Amniotic epithelial cell (primary cell): ENCODE results near the gene FBXO31.
A peak's percentile ranks its signal among the peaks of the same experiment; 100 is the strongest.
"Not testable (repeated sequence)": the region's sequence is repeated elsewhere in the genome, so short reads cannot be mapped to it uniquely, and the experiment has no call there.

Source experiments
- DNase-seq: peaks from one replicate; pipeline ENCODE4 v3.0.0-alpha.2; 2010; ENCODE audit warnings: low read depth

FBXO31 gene

GRCh38 chr16:87362828-87363559 is 20.6 kb downstream of the FBXO31 start:
- not testable (repeated sequence) for DNase-seq

- DNase-seq = no peak
These were observed 21.5 kb downstream of the FBXO31 start for GRCh38 chr16:87361916-87362619.

- DNase-seq = no peak
These were observed 22.5 kb downstream of the FBXO31 start for GRCh38 chr16:87360862-87361610.

- DNase-seq = no peak
These were observed 24.5 kb downstream of the FBXO31 start for GRCh38 chr16:87359121-87359520.

- DNase-seq = no peak
These were observed 24.9 kb downstream of the FBXO31 start for GRCh38 chr16:87358696-87359095.

GRCh38 chr16:87358250-87358649 is 25.3 kb downstream of the FBXO31 start:
- DNase-seq = no peak

GRCh38 chr16:87356491-87356853 is 27.1 kb downstream of the FBXO31 start:
- no peak for DNase-seq

- no peak for DNase-seq
These were observed 30.0 kb downstream of the FBXO31 start for GRCh38 chr16:87353613-87354012.

GRCh38 chr16:87352818-87353217 is 30.8 kb downstream of the FBXO31 start:
- DNase-seq = no peak

- peak; percentile 3 for DNase-seq
These were observed 32.3 kb downstream of the FBXO31 start for GRCh38 chr16:87351320-87351698.

- no peak for DNase-seq
These were observed 32.8 kb downstream of the FBXO31 start for GRCh38 chr16:87350681-87351319.

GRCh38 chr16:87350031-87350430 is 33.5 kb downstream of the FBXO31 start:
- no peak for DNase-seq

GRCh38 chr16:87348616-87349157 is 34.9 kb downstream of the FBXO31 start:
- DNase-seq = no peak

GRCh38 chr16:87347932-87348615 is 35.5 kb downstream of the FBXO31 start:
- no peak for DNase-seq

GRCh38 chr16:87346517-87347060 is 37.0 kb downstream of the FBXO31 start:
- DNase-seq = no peak

GRCh38 chr16:87345726-87346424 is 37.7 kb downstream of the FBXO31 start:
- no peak for DNase-seq

- DNase-seq = peak; percentile 13
These were observed 38.5 kb downstream of the FBXO31 start for GRCh38 chr16:87344931-87345631.

GRCh38 chr16:87344165-87344930 is 39.2 kb downstream of the FBXO31 start:
- DNase-seq = no peak

- DNase-seq = no peak
These were observed 39.9 kb downstream of the FBXO31 start for GRCh38 chr16:87343753-87344050.
